HAP-1 (cell line): ENCODE data around the gene COL8A1.
"Not testable (repeated sequence)": the region's sequence is repeated elsewhere in the genome, so short reads cannot be mapped to it uniquely, and the experiment has no call there.

ENCODE experiments used
- DNase-seq, 2 experiments: peaks; one replicate each; pipeline ENCODE4 v3.0.0-alpha.2; 2016 to 2020; ENCODE audit warnings: low spot score in 2 of 2
- H3K27me3 ChIP-seq: fragments of 250-450 bp; sonication (Bioruptor Pico); 2 replicates; pipeline ENCODE4 v1.5.1; 2020; ENCODE audit warnings: low read depth, mild to moderate bottlenecking, moderate library complexity
- H3K36me3 ChIP-seq: fragments of 250-450 bp; sonication (Bioruptor Pico); replicated peaks from 2 replicates; pipeline ENCODE4 v1.5.1; 2020; ENCODE audit warnings: mild to moderate bottlenecking
- H3K4me1 ChIP-seq: fragments of 250-450 bp; sonication (Bioruptor Pico); 2 replicates; pipeline ENCODE4 v1.5.1; 2020; ENCODE audit warnings: mild to moderate bottlenecking
- H3K4me3 ChIP-seq: fragments of 250-450 bp; sonication (Bioruptor Pico); 2 replicates; pipeline ENCODE4 v1.5.1; 2020; ENCODE audit warnings: mild to moderate bottlenecking, moderate library complexity
- H3K9me3 ChIP-seq: fragments of 250-450 bp; sonication (Bioruptor Pico); 2 replicates; pipeline ENCODE4 v1.5.1; 2020; ENCODE audit warnings: mild to moderate bottlenecking, moderate library complexity
- in situ Hi-C: fragments of 300-500 bp; cut with MboI; formaldehyde crosslinking; loops from 3 replicates; pipeline ENCODE4 v1.14.3; 2020; ENCODE audit warnings: low sequenced_read_pairs, inconsistent platforms, mixed read lengths

The COL8A1 gene

GRCh38 chr3:99638167-99638948 lies at the start of gene COL8A1:
Gene COL8A1, plus strand, starts transcription at chr3:99638594. Its CDS starts 152,089 bp downstream, at chr3:99790683.
- peak in 1 of 2 experiments; percentile 57 for DNase-seq
- in situ Hi-C loops, result no loop called here
- H3K4me3 ChIP-seq, result peak within 1 kb of the TSS; percentile 12

GRCh38 chr3:99589168-99589567 lies 49.2 kb upstream of the COL8A1 start:
- H3K36me3 ChIP-seq, H3K9me3 ChIP-seq, in situ Hi-C loops, H3K27me3 ChIP-seq, H3K4me3 ChIP-seq, H3K4me1 ChIP-seq: not testable (repeated sequence)
- peak in 1 of 2 experiments; percentile 8 for DNase-seq

More at GRCh38 chr3:99638167-99638948, at the start of gene COL8A1:
- no peaks in the 10 kb centered on the region for H3K9me3 ChIP-seq
- H3K27me3 ChIP-seq, result peaks cover 49% of the 10 kb centered on the region
- no peaks in the 10 kb centered on the region for H3K36me3 ChIP-seq
- 0 out of 2 replicates have a peak, but pooled peaks cover 2% of the 10 kb centered on the region for H3K4me1 ChIP-seq

GRCh38 chr3:99599894-99600293 lies 38.5 kb upstream of the COL8A1 start:
- no peak for DNase-seq
- in situ Hi-C loops, result no loop called here
- Histone ChIP-seq H3K4me3 (no peak overlapping the region), H3K9me3 (no peaks in the 10 kb centered on the region), H3K27me3 (no peaks in the 10 kb centered on the region), H3K4me1 (no peaks in the 10 kb centered on the region), H3K36me3 (no peaks in the 10 kb centered on the region)

- Histone ChIP-seq H3K9me3 (no peaks in the 10 kb centered on the region), H3K27me3 (no peaks in the 10 kb centered on the region), H3K36me3 (no peaks in the 10 kb centered on the region), H3K4me3 (no peak overlapping the region), H3K4me1 (no peaks in the 10 kb centered on the region)
- in situ Hi-C loops, result no loop called here
- DNase-seq, result no peak
These were observed 36.9 kb upstream of the COL8A1 start for GRCh38 chr3:99601515-99601914.

GRCh38 chr3:99602183-99602582 lies 36.2 kb upstream of the COL8A1 start:
- no peaks in the 10 kb centered on the region for H3K36me3 ChIP-seq
- H3K27me3 ChIP-seq, result no peaks in the 10 kb centered on the region
- DNase-seq, result no peak
- in situ Hi-C loops, result no loop called here
- no peaks in the 10 kb centered on the region for H3K4me1 ChIP-seq
- H3K4me3 ChIP-seq, result no peak overlapping the region
- H3K9me3 ChIP-seq, result no peaks in the 10 kb centered on the region

GRCh38 chr3:99607151-99607550 lies 31.2 kb upstream of the COL8A1 start:
- no peaks in the 10 kb centered on the region for H3K9me3 ChIP-seq
- H3K4me1 ChIP-seq, result no peaks in the 10 kb centered on the region
- no peaks in the 10 kb centered on the region for H3K27me3 ChIP-seq
- no peak for DNase-seq
- H3K4me3 ChIP-seq, result no peak overlapping the region
- in situ Hi-C loops, result no loop called here
- no peaks in the 10 kb centered on the region for H3K36me3 ChIP-seq

GRCh38 chr3:99614768-99615167 lies 23.6 kb upstream of the COL8A1 start:
- no peaks in the 10 kb centered on the region for H3K4me1 ChIP-seq
- H3K9me3 ChIP-seq, result no peaks in the 10 kb centered on the region
- no peak for DNase-seq
- no peak overlapping the region for H3K4me3 ChIP-seq
- in situ Hi-C loops, result no loop called here
- no peaks in the 10 kb centered on the region for H3K36me3 ChIP-seq
- no peaks in the 10 kb centered on the region for H3K27me3 ChIP-seq

- H3K9me3 ChIP-seq, result no peaks in the 10 kb centered on the region
- in situ Hi-C loops, result no loop called here
- H3K4me1 ChIP-seq, result no peaks in the 10 kb centered on the region
- no peaks in the 10 kb centered on the region; the same call in 1 of the 2 replicates for H3K27me3 ChIP-seq
- no peak overlapping the region for H3K4me3 ChIP-seq
- no peak for DNase-seq
- no peaks in the 10 kb centered on the region for H3K36me3 ChIP-seq
These were observed 18.2 kb upstream of the COL8A1 start for GRCh38 chr3:99620077-99620767.

- H3K36me3 ChIP-seq, result no peaks in the 10 kb centered on the region
- in situ Hi-C loops, result no loop called here
- DNase-seq, result no peak
- H3K4me1 ChIP-seq, result no peaks in the 10 kb centered on the region
- no peak overlapping the region for H3K4me3 ChIP-seq
- H3K9me3 ChIP-seq, result no peaks in the 10 kb centered on the region
- no peaks in the 10 kb centered on the region; the same call in 1 of the 2 replicates for H3K27me3 ChIP-seq
These were observed 17.4 kb upstream of the COL8A1 start for GRCh38 chr3:99620976-99621375.

- Histone ChIP-seq H3K36me3 (no peaks in the 10 kb centered on the region), H3K9me3 (no peaks in the 10 kb centered on the region), H3K4me3 (no peak overlapping the region), H3K27me3 (no peaks in the 10 kb centered on the region; the same call in none of the 2 replicates), H3K4me1 (no peaks in the 10 kb centered on the region)
- in situ Hi-C loops, result no loop called here
- no peak for DNase-seq
These were observed 13.7 kb upstream of the COL8A1 start for GRCh38 chr3:99624496-99625236.

- Histone ChIP-seq H3K27me3 (no peaks in the 10 kb centered on the region; the same call in none of the 2 replicates), H3K4me3 (no peak overlapping the region), H3K36me3 (no peaks in the 10 kb centered on the region), H3K4me1 (no peaks in the 10 kb centered on the region), H3K9me3 (no peaks in the 10 kb centered on the region)
- DNase-seq, result no peak
- in situ Hi-C loops, result no loop called here
These were observed 13.2 kb upstream of the COL8A1 start for GRCh38 chr3:99625237-99625622.

GRCh38 chr3:99625643-99626416 lies 12.6 kb upstream of the COL8A1 start:
- no peak overlapping the region for H3K4me3 ChIP-seq
- in situ Hi-C loops, result no loop called here
- H3K4me1 ChIP-seq, result no peaks in the 10 kb centered on the region
- no peaks in the 10 kb centered on the region; the same call in none of the 2 replicates for H3K27me3 ChIP-seq
- H3K9me3 ChIP-seq, result no peaks in the 10 kb centered on the region
- no peaks in the 10 kb centered on the region for H3K36me3 ChIP-seq
- DNase-seq, result no peak

- in situ Hi-C loops, result no loop called here
- no peaks in the 10 kb centered on the region for H3K4me1 ChIP-seq
These were observed 12.0 kb upstream of the COL8A1 start for GRCh38 chr3:99626417-99626788.

More at GRCh38 chr3:99626417-99626788, 12.0 kb upstream of the COL8A1 start:
- no peak for DNase-seq
- no peaks in the 10 kb centered on the region; the same call in none of the 2 replicates for H3K27me3 ChIP-seq
- H3K4me3 ChIP-seq, result no peak overlapping the region
- H3K36me3 ChIP-seq, result no peaks in the 10 kb centered on the region
- no peaks in the 10 kb centered on the region for H3K9me3 ChIP-seq
